Lower lobe of right lung (tissue), 2 donors: ENCODE measurements around the gene MACROD2. TPM values are rescaled to one million over a fixed set of nuclear protein-coding genes. Genes with fewer than 3 reads are reported as not detected.

Experiments
- ATAC-seq, 2 donors: fragments of 200-7000 bp; cut with Tn5 transposase; one replicate each; pipeline ENCODE4 v1.9.1; 2020 to 2022; ENCODE audit warnings: mild to moderate bottlenecking in 2 of 2, moderate library complexity in 2 of 2
- DNase-seq: peaks from one replicate; pipeline ENCODE4 v3.0.0-alpha.2; 2020
- H3K27ac ChIP-seq: fragments of 200-600 bp; one replicate; pipeline ENCODE4 v1.8.0; 2022
- H3K27me3 ChIP-seq: fragments of 200-600 bp; one replicate; pipeline ENCODE4 v1.8.0; 2022; ENCODE audit warnings: low read depth
- H3K36me3 ChIP-seq: fragments of 200-600 bp; one replicate; pipeline ENCODE4 v1.8.0; 2022; ENCODE audit warnings: mild to moderate bottlenecking
- H3K4me1 ChIP-seq: fragments of 200-600 bp; one replicate; pipeline ENCODE4 v1.8.0; 2022
- H3K4me3 ChIP-seq: fragments of 200-600 bp; one replicate; pipeline ENCODE4 v1.8.0; 2022; ENCODE audit warnings: mild to moderate bottlenecking
- H3K9me3 ChIP-seq: fragments of 200-600 bp; one replicate; pipeline ENCODE4 v1.8.0; 2022
- intact Hi-C: fragments of 100-400 bp; cut with DNase I; formaldehyde crosslinking; loops from one replicate; pipeline ENCODE4 v1.11.0; 2022
- total RNA-seq: library from RNA; stranded (reverse); fragmentation: NEBNext Ultra II Directional; extraction: Animal tissue kit (Norgen Biotek cat#: 25700); gene quantifications from one replicate; pipeline ENCODE4 v1.2.1, GENCODE V29; 2021
- TF ChIP-seq, protein P1 (sequence below): fragments of 200-600 bp; IDR thresholded peaks from one replicate; pipeline ENCODE4 v1.8.0; 2022; ENCODE audit warnings: antibody characterized with exemption, mild to moderate bottlenecking
- donor health status: DM: no; HTN: yes; CAD: no; lungs with severe emphysema.

MACROD2 gene
- total RNA-seq, 1 donor from 2014 or later: 73.0 TPM

DNA sequence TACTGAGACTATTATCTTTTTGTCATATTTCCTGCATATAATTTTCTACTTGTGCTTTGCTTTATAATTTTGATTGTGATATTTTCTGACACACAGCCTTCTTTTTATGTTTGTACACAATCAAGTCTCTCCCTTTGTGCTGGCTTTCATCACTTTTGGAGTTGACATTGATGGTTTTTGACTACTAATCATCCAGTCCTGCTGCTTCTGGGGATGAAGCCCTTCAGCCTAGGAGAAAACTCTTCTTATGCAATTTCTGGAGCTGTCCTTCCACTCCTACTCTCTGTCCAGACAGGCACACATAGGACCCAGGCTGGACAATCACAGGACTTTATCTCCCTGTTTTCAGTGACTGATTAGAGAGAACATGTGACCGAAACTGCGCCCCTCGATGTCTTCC, 2063.0 kb downstream of the MACROD2 start:
- Histone ChIP-seq H3K36me3 (no peaks in the 10 kb centered on the region), H3K27ac (no peak overlapping the region), H3K4me1 (no peaks in the 10 kb centered on the region), H3K27me3 (no peaks in the 10 kb centered on the region), H3K4me3 (no peak overlapping the region), H3K9me3 (no peaks in the 10 kb centered on the region)
- TF ChIP-seq, protein P1, sequence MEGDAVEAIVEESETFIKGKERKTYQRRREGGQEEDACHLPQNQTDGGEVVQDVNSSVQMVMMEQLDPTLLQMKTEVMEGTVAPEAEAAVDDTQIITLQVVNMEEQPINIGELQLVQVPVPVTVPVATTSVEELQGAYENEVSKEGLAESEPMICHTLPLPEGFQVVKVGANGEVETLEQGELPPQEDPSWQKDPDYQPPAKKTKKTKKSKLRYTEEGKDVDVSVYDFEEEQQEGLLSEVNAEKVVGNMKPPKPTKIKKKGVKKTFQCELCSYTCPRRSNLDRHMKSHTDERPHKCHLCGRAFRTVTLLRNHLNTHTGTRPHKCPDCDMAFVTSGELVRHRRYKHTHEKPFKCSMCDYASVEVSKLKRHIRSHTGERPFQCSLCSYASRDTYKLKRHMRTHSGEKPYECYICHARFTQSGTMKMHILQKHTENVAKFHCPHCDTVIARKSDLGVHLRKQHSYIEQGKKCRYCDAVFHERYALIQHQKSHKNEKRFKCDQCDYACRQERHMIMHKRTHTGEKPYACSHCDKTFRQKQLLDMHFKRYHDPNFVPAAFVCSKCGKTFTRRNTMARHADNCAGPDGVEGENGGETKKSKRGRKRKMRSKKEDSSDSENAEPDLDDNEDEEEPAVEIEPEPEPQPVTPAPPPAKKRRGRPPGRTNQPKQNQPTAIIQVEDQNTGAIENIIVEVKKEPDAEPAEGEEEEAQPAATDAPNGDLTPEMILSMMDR: no peak
- ATAC-seq (no peak), DNase-seq (no peak)
- intact Hi-C loops: no loop called here

- no peaks in the 10 kb centered on the region for H3K36me3 ChIP-seq
- peaks cover 5% of the 10 kb centered on the region for H3K4me1 ChIP-seq
- H3K27me3 ChIP-seq: no peaks in the 10 kb centered on the region
- ATAC-seq (no peak), DNase-seq (no peak)
- no peak overlapping the region for H3K27ac ChIP-seq
- no peak overlapping the region for H3K4me3 ChIP-seq
- TF ChIP-seq, protein P1: no peak
- intact Hi-C loops: no loop called here
- H3K9me3 ChIP-seq: no peaks in the 10 kb centered on the region
Observed at GRCh38 chr20:16059841-16060240, 2064.5 kb downstream of the MACROD2 start.

GRCh38 chr20:16061351-16061750, 2066.0 kb downstream of the MACROD2 start:
- ATAC-seq (peak in 1 of 2 donors; percentile 30), DNase-seq (no peak)
- intact Hi-C loops: no loop called here
- Histone ChIP-seq H3K9me3 (no peaks in the 10 kb centered on the region), H3K27ac (no peak overlapping the region), H3K4me1 (peaks cover 5% of the 10 kb centered on the region), H3K4me3 (no peak overlapping the region), H3K27me3 (no peaks in the 10 kb centered on the region), H3K36me3 (no peaks in the 10 kb centered on the region)
- TF ChIP-seq, protein P1: no peak

DNA sequence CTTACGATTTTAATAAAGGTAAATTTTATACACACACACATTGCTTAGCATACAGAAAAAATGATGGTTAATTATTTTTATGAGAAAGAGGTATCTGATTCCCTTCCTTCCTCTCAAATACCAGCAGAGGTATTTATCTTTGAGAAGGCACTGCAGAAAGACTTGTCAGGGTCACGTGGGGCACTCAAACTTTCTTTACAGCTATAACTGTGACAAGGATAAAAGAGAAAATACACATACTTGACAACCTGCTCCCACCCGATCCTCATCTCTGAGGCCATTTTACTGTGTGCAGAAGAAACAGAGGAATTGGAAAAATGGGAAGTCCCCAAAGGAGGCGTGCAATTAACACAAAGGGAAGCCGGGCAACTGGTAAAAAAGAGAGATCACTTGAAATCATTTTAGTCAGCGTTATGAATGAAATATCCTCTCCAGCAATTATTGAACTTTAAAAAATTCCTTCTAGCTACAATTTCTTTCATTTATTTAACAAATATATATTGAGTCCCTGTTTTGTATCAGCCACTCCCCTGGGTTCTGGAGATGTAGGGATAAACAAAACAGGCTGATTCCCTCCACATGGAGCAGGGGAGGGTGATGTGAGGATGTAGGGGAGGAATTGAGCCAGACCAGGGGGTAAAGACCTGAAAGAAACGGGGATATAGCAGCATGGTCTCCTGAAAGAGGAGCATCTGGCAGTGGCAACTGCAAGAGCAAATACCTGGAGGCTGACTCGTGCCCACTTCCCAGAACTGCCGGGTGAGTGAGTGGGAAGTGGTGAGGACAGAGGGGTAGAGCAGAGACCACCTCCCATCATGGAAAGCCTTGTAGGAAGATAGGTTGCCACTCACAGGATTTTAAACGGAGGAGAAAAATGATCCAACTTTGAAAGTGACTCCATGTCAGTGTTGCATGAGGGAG, 2067.6 kb downstream of the MACROD2 start:
- TF ChIP-seq, protein P1: no peak
- intact Hi-C loops: no loop called here
- Histone ChIP-seq H3K27me3 (no peaks in the 10 kb centered on the region), H3K9me3 (no peaks in the 10 kb centered on the region), H3K4me1 (peaks cover 5% of the 10 kb centered on the region), H3K4me3 (no peak overlapping the region), H3K36me3 (no peaks in the 10 kb centered on the region), H3K27ac (no peak overlapping the region)
- DNase-seq (no peak), ATAC-seq (no peak)

GRCh38 chr20:16063881-16064280, 2068.6 kb downstream of the MACROD2 start:
- no peaks in the 10 kb centered on the region for H3K36me3 ChIP-seq
- H3K27ac ChIP-seq: no peak overlapping the region
- H3K4me3 ChIP-seq: no peak overlapping the region
- H3K9me3 ChIP-seq: no peaks in the 10 kb centered on the region
- no peak for DNase-seq
- intact Hi-C loops: no loop called here
- TF ChIP-seq, protein P1: no peak
- H3K27me3 ChIP-seq: no peaks in the 10 kb centered on the region
- ATAC-seq: no peak
- peaks cover 5% of the 10 kb centered on the region for H3K4me1 ChIP-seq
